WTC11 (cell line): Measurements from ENCODE around the gene DLL1. TPM values are rescaled to one million over a fixed set of nuclear protein-coding genes. Genes with fewer than 3 reads are reported as not detected.

Experiments used
- ATAC-seq: fragments of 200-7000 bp; cut with Tn5 transposase; 2 replicates; pipeline ENCODE4 v1.10.0; 2021; ENCODE audit warnings: mild to moderate bottlenecking, moderate library complexity
- CTCF ChIA-PET: fragments of 300-600 bp; sonication (Branson Sonifier 250); formaldehyde crosslinking; loops from one replicate; lab custom pipeline; 2021; ENCODE audit warnings: antibody characterized with exemption; lab: Charles Lee
- POLR2A ChIA-PET: fragments of 350-600 bp; sonication (Branson Sonifier 250); formaldehyde crosslinking; loops from one replicate; lab custom pipeline; 2021; ENCODE audit warnings: antibody characterized with exemption; lab: Charles Lee
- DNase-seq: peaks from one replicate; pipeline ENCODE4 v3.0.0; 2021; ENCODE audit warnings: low spot score
- H3K27ac Mint-ChIP-seq: 2 replicates; pipeline ENCODE4 v1.8.0; 2021; ENCODE audit warnings: mixed read lengths
- H3K27me3 Mint-ChIP-seq: 2 replicates; pipeline ENCODE4 v1.8.0; 2021; ENCODE audit warnings: low read depth, mild to moderate bottlenecking, moderate library complexity, mixed read lengths
- H3K36me3 Mint-ChIP-seq: 2 replicates; pipeline ENCODE4 v1.8.0; 2021; ENCODE audit warnings: mixed read lengths
- H3K4me1 Mint-ChIP-seq: 2 replicates; pipeline ENCODE4 v1.8.0; 2022; ENCODE audit warnings: mixed read lengths
- H3K4me3 Mint-ChIP-seq: 2 replicates; pipeline ENCODE4 v1.8.0; 2021; ENCODE audit warnings: mild to moderate bottlenecking, moderate library complexity, mixed read lengths
- H3K9me3 Mint-ChIP-seq: 2 replicates; pipeline ENCODE4 v1.8.0; 2021; ENCODE audit warnings: mixed read lengths
- ATF3 ChIP-seq: sonication (generic); formaldehyde crosslinking; conservative IDR thresholded peaks from 2 replicates; pipeline ENCODE4 v1.8.1; 2022; ENCODE audit warnings: mild to moderate bottlenecking, missing genetic modification reagents
- ATF6 ChIP-seq: sonication (generic); formaldehyde crosslinking; IDR thresholded peaks from 2 replicates; pipeline ENCODE4 v1.8.1; 2023; ENCODE audit warnings: mild to moderate bottlenecking, missing genetic modification reagents
- CREM ChIP-seq: sonication (generic); formaldehyde crosslinking; IDR thresholded peaks from 2 replicates; pipeline ENCODE4 v1.8.1; 2022; ENCODE audit warnings: mild to moderate bottlenecking, missing genetic modification reagents, moderate library complexity
- FOXK1 ChIP-seq: sonication (generic); formaldehyde crosslinking; IDR thresholded peaks from 2 replicates; pipeline ENCODE4 v1.8.0; 2022; ENCODE audit warnings: mild to moderate bottlenecking, moderate library complexity, missing genetic modification reagents
- GRHL2 ChIP-seq: fragments of 250-450 bp; sonication (Bioruptor Pico); IDR thresholded peaks from 2 replicates; pipeline ENCODE4 v1.8.0; 2022; ENCODE audit warnings: mild to moderate bottlenecking, moderate library complexity; ENCODE audit not compliant: insufficient replicate concordance, severe bottlenecking
- MXD4 ChIP-seq: fragments of 250-450 bp; sonication (Bioruptor Pico); IDR thresholded peaks from 2 replicates; pipeline ENCODE4 v1.8.0; 2021; ENCODE audit warnings: mild to moderate bottlenecking, moderate library complexity, borderline replicate concordance
- NFATC4 ChIP-seq: fragments of 250-450 bp; sonication (Bioruptor Pico); IDR thresholded peaks from 2 replicates; pipeline ENCODE4 v1.9.0; 2021; ENCODE audit warnings: mild to moderate bottlenecking
- NR1H2 ChIP-seq: sonication (generic); formaldehyde crosslinking; IDR thresholded peaks from 2 replicates; pipeline ENCODE4 v1.9.0; 2021; ENCODE audit warnings: mild to moderate bottlenecking, moderate library complexity, missing genetic modification reagents
- PRDM15 ChIP-seq: sonication (generic); formaldehyde crosslinking; IDR thresholded peaks from 2 replicates; pipeline ENCODE4 v1.8.0; 2022; ENCODE audit warnings: missing genetic modification reagents
- PRRX2 ChIP-seq: fragments of 250-450 bp; sonication (Bioruptor Pico); IDR thresholded peaks from 2 replicates; pipeline ENCODE4 v1.8.0; 2021; ENCODE audit warnings: mild to moderate bottlenecking
- RORB ChIP-seq: fragments of 250-450 bp; sonication (Bioruptor Pico); IDR thresholded peaks from 2 replicates; pipeline ENCODE4 v1.9.0; 2021; ENCODE audit warnings: mild to moderate bottlenecking
- TCF7 ChIP-seq: sonication (generic); formaldehyde crosslinking; IDR thresholded peaks from 2 replicates; pipeline ENCODE4 v1.8.0; 2022; ENCODE audit warnings: mild to moderate bottlenecking, low read depth, missing genetic modification reagents, moderate library complexity
- USF1 ChIP-seq: sonication (generic); formaldehyde crosslinking; IDR thresholded peaks from 2 replicates; pipeline ENCODE4 v1.8.0; 2022; ENCODE audit warnings: mild to moderate bottlenecking, missing genetic modification reagents
- ZNF219 ChIP-seq: sonication (generic); formaldehyde crosslinking; IDR thresholded peaks from 2 replicates; pipeline ENCODE4 v1.8.0; 2023; ENCODE audit warnings: missing genetic modification reagents, mild to moderate bottlenecking, borderline replicate concordance
- ZSCAN18 ChIP-seq: fragments of 250-450 bp; sonication (Bioruptor Pico); IDR thresholded peaks from 2 replicates; pipeline ENCODE4 v2.1.2; 2022; ENCODE audit warnings: mild to moderate bottlenecking, moderate library complexity
- total RNA-seq: library from RNA; stranded (reverse); gene quantifications from 3 replicates; pipeline ENCODE4 v1.2.3, GENCODE V29; 2021
- TF ChIP-seq, protein P1 (sequence below): sonication (generic); formaldehyde crosslinking; IDR thresholded peaks from 2 replicates; pipeline ENCODE4 v1.8.1; 2023; ENCODE audit warnings: mild to moderate bottlenecking, missing genetic modification reagents, moderate library complexity
- TF ChIP-seq, protein P2 (sequence below): fragments of 250-450 bp; sonication (Bioruptor Pico); IDR thresholded peaks from 2 replicates; pipeline ENCODE4 v1.8.0; 2021; ENCODE audit warnings: mild to moderate bottlenecking
- TF ChIP-seq, protein P3 (sequence below): sonication (generic); formaldehyde crosslinking; conservative IDR thresholded peaks from 2 replicates; pipeline ENCODE4 v1.8.1; 2023; ENCODE audit warnings: mild to moderate bottlenecking, low read depth, missing genetic modification reagents, moderate library complexity
- TF ChIP-seq, protein P4 (sequence below): sonication (generic); formaldehyde crosslinking; IDR thresholded peaks from 2 replicates; pipeline ENCODE4 v1.8.1; 2022; ENCODE audit warnings: mild to moderate bottlenecking, moderate library complexity, missing genetic modification reagents

The DLL1 gene
- total RNA-seq, 1 experiment from 2014 or later = 25.3 TPM

DNA sequence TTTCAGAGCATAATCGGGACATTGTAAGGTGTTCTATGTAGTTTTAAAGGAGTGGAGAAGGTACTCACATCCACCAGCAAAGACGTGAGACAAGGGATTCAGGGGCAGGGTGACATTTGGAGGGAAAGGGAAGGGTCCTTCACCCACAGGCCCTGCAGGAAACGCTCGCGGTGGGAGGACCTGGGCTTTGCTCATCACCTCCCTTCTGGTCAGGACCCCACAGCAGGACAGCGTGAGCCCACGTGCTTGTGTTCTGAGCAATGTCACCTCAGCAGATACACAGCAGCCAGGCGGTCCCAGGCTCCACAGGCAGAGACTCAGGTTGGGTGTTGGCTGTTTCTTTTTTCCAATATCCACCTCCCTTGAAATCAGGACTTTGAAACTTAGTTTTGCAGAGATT is 27.5 kb downstream of the DLL1 start:
- POLR2A ChIA-PET = no interaction called here
- CTCF ChIA-PET = interaction anchor here (1.0 kb wide), 1 partner anchor 254 kb away, joined by 6 read pairs; no protein-coding TSS in a partner anchor
- no peaks in the 10 kb centered on the region for H3K27me3 Mint-ChIP-seq
- no peaks in the 10 kb centered on the region for H3K36me3 Mint-ChIP-seq
- peaks cover 3% of the 10 kb centered on the region; the same call in 1 of the 2 replicates for H3K9me3 Mint-ChIP-seq
- ATAC-seq = no peak
- peaks cover 14% of the 10 kb centered on the region for H3K4me1 Mint-ChIP-seq
- no peak overlapping the region for H3K4me3 Mint-ChIP-seq
- TF ChIP-seq, protein P1, sequence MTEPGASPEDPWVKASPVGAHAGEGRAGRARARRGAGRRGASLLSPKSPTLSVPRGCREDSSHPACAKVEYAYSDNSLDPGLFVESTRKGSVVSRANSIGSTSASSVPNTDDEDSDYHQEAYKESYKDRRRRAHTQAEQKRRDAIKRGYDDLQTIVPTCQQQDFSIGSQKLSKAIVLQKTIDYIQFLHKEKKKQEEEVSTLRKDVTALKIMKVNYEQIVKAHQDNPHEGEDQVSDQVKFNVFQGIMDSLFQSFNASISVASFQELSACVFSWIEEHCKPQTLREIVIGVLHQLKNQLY = no peak
- TF ChIP-seq GRHL2 (CRISPR knock-in tag) (no peak), PRRX2 (CRISPR knock-in tag) (no peak), ATF6 (CRISPR knock-in tag) (no peak), USF1 (CRISPR knock-in tag) (no peak), MXD4 (no peak), NFATC4 (CRISPR knock-in tag) (no peak), ZSCAN18 (CRISPR knock-in tag) (no peak), FOXK1 (no peak), ZNF219 (CRISPR knock-in tag) (no peak), ATF3 (CRISPR knock-in tag) (no peak), RORB (no peak)
- TF ChIP-seq, protein P2, sequence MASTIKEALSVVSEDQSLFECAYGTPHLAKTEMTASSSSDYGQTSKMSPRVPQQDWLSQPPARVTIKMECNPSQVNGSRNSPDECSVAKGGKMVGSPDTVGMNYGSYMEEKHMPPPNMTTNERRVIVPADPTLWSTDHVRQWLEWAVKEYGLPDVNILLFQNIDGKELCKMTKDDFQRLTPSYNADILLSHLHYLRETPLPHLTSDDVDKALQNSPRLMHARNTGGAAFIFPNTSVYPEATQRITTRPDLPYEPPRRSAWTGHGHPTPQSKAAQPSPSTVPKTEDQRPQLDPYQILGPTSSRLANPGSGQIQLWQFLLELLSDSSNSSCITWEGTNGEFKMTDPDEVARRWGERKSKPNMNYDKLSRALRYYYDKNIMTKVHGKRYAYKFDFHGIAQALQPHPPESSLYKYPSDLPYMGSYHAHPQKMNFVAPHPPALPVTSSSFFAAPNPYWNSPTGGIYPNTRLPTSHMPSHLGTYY = no peak
- DNase-seq = no peak
- no peak overlapping the region for H3K27ac Mint-ChIP-seq

GRCh38 chr6:170262489-170263088 is 28.3 kb downstream of the DLL1 start:
- ChIA-PET CTCF (interaction anchor here (0.7 to 1.0 kb wide), 2 partner anchors 254 to 1644 kb away, joined by 4 to 6 read pairs; no protein-coding TSS in a partner anchor), POLR2A (no interaction called here)
- no peak for ATAC-seq
- Mint-ChIP-seq H3K4me1 (peaks cover 11% of the 10 kb centered on the region), H3K36me3 (no peaks in the 10 kb centered on the region), H3K9me3 (peaks cover 3% of the 10 kb centered on the region; the same call in 1 of the 2 replicates), H3K4me3 (no peak overlapping the region), H3K27me3 (no peaks in the 10 kb centered on the region), H3K27ac (no peak overlapping the region)
- DNase-seq = no peak
- TF ChIP-seq, protein P3, sequence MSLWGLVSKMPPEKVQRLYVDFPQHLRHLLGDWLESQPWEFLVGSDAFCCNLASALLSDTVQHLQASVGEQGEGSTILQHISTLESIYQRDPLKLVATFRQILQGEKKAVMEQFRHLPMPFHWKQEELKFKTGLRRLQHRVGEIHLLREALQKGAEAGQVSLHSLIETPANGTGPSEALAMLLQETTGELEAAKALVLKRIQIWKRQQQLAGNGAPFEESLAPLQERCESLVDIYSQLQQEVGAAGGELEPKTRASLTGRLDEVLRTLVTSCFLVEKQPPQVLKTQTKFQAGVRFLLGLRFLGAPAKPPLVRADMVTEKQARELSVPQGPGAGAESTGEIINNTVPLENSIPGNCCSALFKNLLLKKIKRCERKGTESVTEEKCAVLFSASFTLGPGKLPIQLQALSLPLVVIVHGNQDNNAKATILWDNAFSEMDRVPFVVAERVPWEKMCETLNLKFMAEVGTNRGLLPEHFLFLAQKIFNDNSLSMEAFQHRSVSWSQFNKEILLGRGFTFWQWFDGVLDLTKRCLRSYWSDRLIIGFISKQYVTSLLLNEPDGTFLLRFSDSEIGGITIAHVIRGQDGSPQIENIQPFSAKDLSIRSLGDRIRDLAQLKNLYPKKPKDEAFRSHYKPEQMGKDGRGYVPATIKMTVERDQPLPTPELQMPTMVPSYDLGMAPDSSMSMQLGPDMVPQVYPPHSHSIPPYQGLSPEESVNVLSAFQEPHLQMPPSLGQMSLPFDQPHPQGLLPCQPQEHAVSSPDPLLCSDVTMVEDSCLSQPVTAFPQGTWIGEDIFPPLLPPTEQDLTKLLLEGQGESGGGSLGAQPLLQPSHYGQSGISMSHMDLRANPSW (CRISPR knock-in tag) = no peak
- no peak for TF ChIP-seq NR1H2 (CRISPR knock-in tag)
- TF ChIP-seq, protein P4, sequence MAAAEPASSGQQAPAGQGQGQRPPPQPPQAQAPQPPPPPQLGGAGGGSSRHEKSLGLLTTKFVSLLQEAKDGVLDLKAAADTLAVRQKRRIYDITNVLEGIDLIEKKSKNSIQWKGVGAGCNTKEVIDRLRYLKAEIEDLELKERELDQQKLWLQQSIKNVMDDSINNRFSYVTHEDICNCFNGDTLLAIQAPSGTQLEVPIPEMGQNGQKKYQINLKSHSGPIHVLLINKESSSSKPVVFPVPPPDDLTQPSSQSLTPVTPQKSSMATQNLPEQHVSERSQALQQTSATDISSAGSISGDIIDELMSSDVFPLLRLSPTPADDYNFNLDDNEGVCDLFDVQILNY (CRISPR knock-in tag) = no peak
- TF ChIP-seq CREM (CRISPR knock-in tag) = no peak
- no peak for TF ChIP-seq TCF7 (CRISPR knock-in tag)
- no peak for TF ChIP-seq PRDM15
